SHP77 treated with DMSO at 0.1 percent for 48 hours (cell line): ENCODE measurements around the gene TMEM255B.
A peak's percentile ranks its signal among the peaks of the same experiment; 100 is the strongest.
"Not testable (repeated sequence)": the region's sequence is repeated elsewhere in the genome, so short reads cannot be mapped to it uniquely, and the experiment has no call there.

Experiments used
- DNase-seq: peaks from one replicate; lab custom pipeline; 2025; lab: John Stamatoyannopoulos, UW

The TMEM255B gene

GRCh38 chr13:113758651-113759524, at the start of gene TMEM255B:
TMEM255B (plus strand) TSS chr13:113759226; CDS start chr13:113759270, 44 bp downstream.
- peak; percentile 72 for DNase-seq

DNA sequence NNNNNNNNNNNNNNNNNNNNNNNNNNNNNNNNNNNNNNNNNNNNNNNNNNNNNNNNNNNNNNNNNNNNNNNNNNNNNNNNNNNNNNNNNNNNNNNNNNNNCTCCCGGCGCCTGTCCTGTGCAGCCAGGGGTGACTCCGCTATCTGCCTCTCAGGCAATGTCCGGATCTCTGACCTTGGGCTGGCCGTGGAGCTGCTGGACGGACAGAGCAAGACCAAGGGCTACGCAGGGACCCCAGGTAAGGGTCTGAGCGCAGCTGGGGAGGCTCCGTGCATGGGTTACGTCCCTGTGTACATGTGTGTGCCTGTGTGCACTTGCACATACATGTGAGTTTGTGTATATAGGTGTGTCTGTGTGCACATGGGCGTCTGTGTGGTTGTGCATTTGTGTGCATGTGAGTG, 36.1 kb upstream of the TMEM255B start:
- DNase-seq: no peak

DNA sequence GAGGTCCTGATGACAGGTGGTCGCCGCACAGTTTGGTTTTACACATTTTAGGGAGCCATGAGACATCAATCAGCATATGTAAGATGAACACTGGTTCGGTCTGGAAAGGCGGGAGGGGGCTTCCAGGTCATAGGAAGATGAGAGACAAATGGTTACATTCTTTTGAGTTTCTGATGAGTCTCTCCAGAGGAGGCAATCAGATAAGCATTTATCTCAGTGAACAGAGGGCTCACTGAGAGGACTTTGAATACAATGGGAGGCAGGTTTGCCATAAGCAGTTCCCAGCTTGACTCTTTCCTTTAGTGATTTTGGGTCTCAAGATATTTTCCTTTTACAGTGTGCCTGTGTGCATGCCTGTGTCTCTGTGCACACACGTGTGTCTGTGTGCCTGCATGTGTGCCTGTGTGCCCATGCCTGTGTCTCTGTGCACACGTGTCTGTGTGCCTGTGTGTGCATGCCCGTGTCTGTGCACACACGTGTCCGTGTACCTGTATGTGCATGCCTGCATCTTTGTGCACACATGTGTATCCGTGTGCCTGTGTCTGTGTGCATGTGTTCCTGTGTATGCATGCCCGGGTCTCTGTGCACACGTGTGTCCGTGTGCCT, 35.5 kb upstream of the TMEM255B start:
- no peak for DNase-seq

DNA sequence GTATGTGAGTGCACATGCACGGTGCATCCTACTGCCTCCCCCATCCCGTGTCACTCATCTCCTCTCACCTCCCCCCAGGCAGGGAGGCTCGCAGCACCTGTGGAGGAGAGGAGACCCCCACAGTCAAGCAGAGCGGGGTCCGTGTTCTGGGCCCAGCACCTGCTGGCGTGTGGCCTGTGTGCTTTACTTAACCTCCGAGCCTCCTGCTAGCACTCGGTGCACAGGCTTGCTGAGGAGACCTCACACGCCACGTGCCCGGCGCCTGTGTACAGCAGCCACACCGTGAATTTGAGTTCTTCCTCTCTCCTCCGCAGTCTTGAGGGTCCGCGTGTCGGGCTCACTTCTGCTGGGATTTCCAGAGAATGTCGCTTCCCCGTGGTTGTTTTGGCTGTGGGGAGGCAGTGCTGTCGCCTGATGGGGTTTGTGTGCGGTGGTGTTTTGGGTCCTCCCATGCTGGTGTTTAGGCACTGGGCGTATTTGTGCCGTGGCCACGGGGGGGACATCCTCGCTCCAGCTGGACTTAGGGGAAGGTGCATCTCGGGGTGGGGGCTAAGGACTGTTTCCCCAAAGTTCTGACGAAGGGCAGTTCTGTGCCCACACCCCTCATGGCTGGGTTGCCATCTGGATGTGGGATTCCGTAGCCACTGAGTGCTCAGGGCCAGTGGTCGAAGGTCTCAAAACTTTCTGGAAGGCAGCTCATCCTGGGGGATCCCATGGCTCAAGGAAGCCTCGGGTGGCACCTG, 34.8 kb upstream of the TMEM255B start:
- no peak for DNase-seq

DNA sequence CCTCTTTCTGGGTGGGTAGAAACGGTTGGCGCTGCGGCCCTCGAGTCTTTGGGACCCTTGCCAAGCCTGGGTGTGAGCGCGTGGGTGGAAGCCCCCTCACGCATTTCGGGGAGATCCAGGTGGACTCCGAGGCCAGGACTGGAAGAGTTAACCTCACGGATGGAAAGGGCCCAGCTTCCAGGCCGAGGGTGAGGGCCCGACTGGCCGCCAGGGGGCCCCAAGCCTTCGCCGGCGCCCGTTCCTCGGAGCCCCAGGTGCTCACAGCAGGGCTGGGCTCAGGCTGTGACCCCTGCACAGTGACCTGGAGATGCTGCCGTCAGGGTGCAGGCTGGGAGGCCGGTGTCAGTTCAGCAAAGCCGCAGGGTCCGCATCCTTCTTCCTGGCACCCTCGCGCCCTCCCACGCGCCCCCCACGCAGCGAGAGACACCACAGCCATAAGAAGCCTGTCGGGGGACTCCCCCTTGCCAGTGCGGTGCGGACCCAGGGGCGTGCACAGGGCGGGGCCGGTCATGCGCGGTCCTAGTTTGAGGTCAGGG, 34.2 kb upstream of the TMEM255B start:
- peak; percentile 78 for DNase-seq

DNA sequence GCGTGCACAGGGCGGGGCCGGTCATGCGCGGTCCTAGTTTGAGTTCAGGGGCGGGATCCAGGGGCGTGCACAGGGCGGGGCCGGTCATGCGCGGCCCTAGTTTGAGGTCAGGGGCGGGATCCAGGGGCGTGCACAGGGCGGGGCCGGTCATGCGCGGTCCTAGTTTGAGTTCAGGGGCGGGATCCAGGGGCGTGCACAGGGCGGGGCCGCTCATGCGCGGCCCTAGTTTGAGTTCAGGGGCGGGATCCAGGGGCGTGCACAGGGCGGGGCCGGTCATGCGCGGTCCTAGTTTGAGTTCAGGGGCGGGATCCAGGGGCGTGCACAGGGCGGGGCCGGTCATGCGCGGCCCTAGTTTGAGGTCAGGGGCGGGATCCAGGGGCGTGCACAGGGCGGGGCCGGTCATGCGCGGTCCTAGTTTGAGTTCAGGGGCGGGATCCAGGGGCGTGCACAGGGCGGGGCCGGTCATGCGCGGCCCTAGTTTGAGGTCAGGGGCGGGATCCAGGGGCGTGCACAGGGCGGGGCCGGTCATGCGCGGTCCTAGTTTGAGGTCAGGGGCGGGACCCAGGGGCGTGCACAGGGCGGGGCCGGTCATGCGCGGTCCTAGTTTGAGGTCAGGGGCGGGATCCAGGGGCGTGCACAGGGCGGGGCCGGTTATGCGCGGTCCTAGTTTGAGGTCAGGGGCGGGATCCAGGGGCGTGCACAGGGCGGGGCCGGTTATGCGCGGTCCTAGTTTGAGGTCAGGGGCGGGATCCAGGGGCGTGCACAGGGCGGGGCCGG, 33.5 kb upstream of the TMEM255B start:
- not testable (repeated sequence) for DNase-seq

- DNase-seq: peak; percentile 29
Observed at GRCh38 chr13:113726106-113726821, 32.8 kb upstream of the TMEM255B start.

- DNase-seq: peak; percentile 62
Observed at GRCh38 chr13:113726961-113727411, 32.0 kb upstream of the TMEM255B start.

- no peak for DNase-seq
Observed at GRCh38 chr13:113728571-113729054, 30.4 kb upstream of the TMEM255B start.

- DNase-seq: peak; percentile 83
Observed at GRCh38 chr13:113729187-113730019, 29.6 kb upstream of the TMEM255B start.

GRCh38 chr13:113730258-113730691, 28.8 kb upstream of the TMEM255B start:
- DNase-seq: no peak

- no peak for DNase-seq
Observed at GRCh38 chr13:113730831-113731191, 28.2 kb upstream of the TMEM255B start.

DNA sequence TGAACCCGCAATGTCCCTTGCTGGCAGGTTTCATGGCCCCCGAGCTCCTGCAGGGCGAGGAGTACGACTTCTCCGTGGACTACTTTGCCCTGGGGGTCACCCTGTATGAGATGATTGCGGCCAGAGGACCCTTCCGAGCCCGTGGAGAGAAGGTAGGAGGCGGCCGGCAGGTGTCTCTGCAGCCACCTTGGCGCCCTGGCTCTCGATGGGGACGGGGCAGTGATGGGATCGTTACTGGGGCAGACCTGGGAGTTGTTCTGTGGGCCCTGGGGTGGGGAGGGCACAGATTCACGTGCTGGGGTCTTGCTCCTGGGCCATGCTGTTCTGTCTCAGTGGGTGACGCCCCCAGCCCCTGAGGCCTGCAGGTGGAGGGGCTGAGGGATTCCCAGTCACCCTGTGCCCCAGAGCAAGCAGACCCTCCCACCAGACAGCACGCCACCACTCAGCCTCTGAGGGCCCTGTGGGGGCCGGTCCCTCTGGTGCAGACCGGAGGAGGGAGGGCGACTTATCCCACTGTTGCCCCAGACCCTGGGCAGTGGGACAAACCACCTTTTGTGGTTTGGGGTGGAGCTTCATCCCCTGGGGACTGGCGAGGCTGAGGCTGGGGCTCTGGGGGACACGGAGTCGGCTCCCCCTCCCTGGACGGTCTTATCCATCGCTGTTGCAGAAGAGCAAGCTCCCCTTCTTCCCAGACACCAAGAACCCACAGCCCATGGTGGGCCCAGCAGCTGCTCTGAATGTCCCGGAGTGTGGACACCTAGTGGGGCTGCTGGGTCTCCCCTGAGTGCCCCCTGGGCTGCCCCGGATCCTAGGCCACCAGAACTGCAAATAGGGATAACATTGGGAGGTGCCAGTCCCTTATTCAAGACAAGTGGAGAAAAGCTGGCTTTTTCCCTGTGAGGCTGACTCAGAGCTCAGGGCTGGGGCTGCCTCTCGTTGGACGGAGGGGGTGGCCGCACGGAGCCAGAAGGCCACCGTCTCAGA, 27.5 kb upstream of the TMEM255B start:
- no peak for DNase-seq

DNA sequence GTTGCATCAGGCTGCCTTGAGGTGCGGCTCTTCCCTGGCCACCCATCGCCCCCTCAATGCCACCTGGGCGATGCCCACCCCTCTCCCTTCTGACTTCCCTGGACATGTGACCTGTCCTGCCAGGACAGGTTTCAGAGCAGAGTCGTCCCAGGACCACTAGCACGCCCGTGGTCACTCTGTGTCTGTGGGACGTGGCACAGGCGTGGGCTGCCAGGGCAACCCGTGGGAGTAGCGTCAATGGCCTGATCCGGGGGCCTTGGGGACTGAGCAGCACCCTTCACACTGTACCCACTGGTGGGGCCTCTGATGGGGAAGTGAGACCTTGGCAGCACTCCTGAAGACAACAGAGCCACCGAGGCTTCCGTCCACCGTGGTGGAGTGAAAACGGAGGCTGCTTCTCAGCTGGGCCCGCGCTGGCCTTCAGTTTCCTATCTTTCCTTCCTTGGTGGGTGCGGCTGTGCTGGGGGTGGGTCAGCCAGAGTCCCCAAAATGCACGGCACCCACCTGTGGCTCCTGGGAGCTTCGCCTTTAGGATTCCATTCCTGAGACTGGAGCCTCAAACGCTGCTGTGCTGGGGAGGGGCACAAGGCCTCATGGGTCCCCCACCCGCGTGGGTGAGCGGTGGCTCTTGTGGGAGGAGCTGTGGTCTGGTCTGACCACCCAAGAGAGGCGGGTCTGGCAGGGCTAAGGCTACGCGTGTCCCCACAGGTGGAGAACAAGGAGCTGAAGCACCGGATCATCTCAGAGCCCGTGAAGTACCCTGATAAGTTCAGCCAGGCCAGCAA, 26.7 kb upstream of the TMEM255B start:
- no peak for DNase-seq

DNA sequence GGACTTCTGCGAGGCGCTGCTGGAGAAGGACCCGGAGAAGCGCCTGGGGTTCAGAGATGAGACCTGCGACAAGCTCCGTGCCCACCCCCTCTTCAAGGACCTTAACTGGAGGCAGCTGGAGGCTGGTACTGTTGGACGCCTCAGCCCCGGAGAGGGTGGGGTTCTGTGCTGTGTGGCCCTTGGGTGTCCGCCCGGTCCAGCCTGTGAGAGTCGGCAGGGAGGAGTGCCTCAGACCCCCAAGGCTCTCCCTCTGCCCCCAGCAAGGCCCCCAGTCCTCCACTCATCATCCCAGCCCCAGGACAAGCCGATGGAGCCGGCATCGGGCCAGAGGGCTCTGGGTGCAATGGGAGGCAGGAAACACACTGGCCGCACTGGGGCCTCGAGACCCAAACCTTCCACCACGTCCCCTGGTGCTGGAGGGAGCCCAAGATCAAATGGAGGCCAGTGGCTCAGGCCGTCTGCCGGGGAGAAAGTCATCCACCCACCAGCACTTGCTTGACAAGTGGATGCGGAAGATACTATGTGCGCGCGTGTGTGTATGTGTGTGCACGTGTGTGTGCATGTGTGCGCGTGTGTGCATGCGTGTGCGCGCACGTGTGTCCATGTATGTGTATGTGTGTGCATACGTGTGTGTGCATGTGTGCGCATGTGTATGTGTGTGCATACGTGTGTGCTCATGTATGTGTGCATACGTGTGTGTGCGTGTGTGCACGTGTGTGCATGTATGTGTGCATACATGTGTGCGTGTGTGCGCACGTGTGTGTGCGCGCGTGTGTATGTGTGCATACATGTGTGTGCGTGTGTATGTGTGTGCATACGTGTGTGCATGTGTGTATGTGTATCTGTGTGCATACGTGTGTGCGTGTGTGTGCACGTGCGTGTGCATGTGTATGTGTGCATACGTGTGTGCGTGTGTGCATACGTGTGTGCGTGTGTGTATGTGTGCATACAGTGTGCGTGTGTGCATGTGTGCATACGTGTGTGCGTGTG, 25.8 kb upstream of the TMEM255B start:
- DNase-seq: no peak

GRCh38 chr13:113734099-113734825, 24.8 kb upstream of the TMEM255B start:
- no peak for DNase-seq
